Uterus (tissue), 2 donors: ENCODE data around the gene MX1.

Experiments used
- CTCF ChIP-seq, 4 experiments: fragments of 200-600 bp in 2 of 4; fragments of 450-650 bp in 2 of 4; sonication (generic) in 2 of 4; IDR thresholded peaks; one replicate each; pipeline ENCODE4 v1.5.1; 2016 to 2019; ENCODE audit warnings: antibody characterized with exemption in 4 of 4, mild to moderate bottlenecking in 2 of 4, moderate library complexity in 1 of 4
- POLR2A ChIP-seq, 2 donors: fragments of 450-650 bp; IDR thresholded peaks; one replicate each; pipeline ENCODE4 v1.6.1; 2016; ENCODE audit warnings: antibody characterized with exemption in 2 of 2, mild to moderate bottlenecking in 1 of 2, moderate library complexity in 1 of 2

- no peak for TF ChIP-seq CTCF (IDR thresholded peaks at IDR 0.05)
- TF ChIP-seq POLR2A (IDR thresholded peaks at IDR 0.05), result no peak
Observed at GRCh38 chr21:41427556-41427955, 1.5 kb downstream of the MX1 start.
